ENCODE measurements around the gene KLHDC8B.
"Not testable (repeated sequence)": the region's sequence is repeated elsewhere in the genome, so short reads cannot be mapped to it uniquely, and the experiment has no call there.

The KLHDC8B gene

GRCh38 chr3:49198161-49198560, 26.8 kb downstream of the KLHDC8B start:
- no peak for DNase-seq

GRCh38 chr3:49198611-49199230, 27.3 kb downstream of the KLHDC8B start:
- DNase-seq: no peak

GRCh38 chr3:49199239-49199899, 28.0 kb downstream of the KLHDC8B start:
- DNase-seq: no peak

GRCh38 chr3:49199900-49200281, 28.5 kb downstream of the KLHDC8B start:
- DNase-seq: no peak

- no peak for DNase-seq
Observed at GRCh38 chr3:49213541-49213943, 42.1 kb downstream of the KLHDC8B start.

GRCh38 chr3:49213998-49214397, 42.6 kb downstream of the KLHDC8B start:
- no peak for DNase-seq

GRCh38 chr3:49216687-49217086, 45.3 kb downstream of the KLHDC8B start:
- not testable (repeated sequence) for DNase-seq

GRCh38 chr3:49217108-49217507, 45.7 kb downstream of the KLHDC8B start:
- not testable (repeated sequence) for DNase-seq

GRCh38 chr3:49217688-49218470, 46.5 kb downstream of the KLHDC8B start:
- no peak for DNase-seq

- not testable (repeated sequence) for DNase-seq
Observed at GRCh38 chr3:49218471-49218989, 47.1 kb downstream of the KLHDC8B start.

GRCh38 chr3:49219132-49219531, 47.7 kb downstream of the KLHDC8B start:
- no peak for DNase-seq

- not testable (repeated sequence) for DNase-seq
Observed at GRCh38 chr3:49220985-49221563, 49.7 kb downstream of the KLHDC8B start.

- DNase-seq: no peak
Observed at GRCh38 chr3:49222002-49222401, 50.6 kb downstream of the KLHDC8B start.

Data from activated CD4-positive, alpha-beta T cell treated with anti-CD3 and anti-CD28 coated beads, Interleukin-2, amount 50 U/mL, for 4 hours (primary cell).